Left lung (tissue), 10 donors: ENCODE data around the gene LCE1A. TPM values are rescaled to one million over a fixed set of nuclear protein-coding genes. Genes with fewer than 3 reads are reported as not detected.

Source experiments
- ATAC-seq: fragments of 200-7000 bp; cut with Tn5 transposase; one replicate; pipeline ENCODE4 v1.9.1; 2020; ENCODE audit warnings: moderate library complexity
- DNase-seq, 4 donors: peaks; one replicate each; pipeline ENCODE4 v3.0.0-alpha.2; 2013 to 2020
- H3K27ac ChIP-seq, 2 donors: fragments of 200-600 bp; sonication (generic) in 1 of 2; one replicate each; pipeline versions ENCODE4 v1.5.0 to v1.8.0; 2020 to 2021
- H3K27me3 ChIP-seq, 2 donors: fragments of 200-600 bp; sonication (generic) in 1 of 2; one replicate each; pipeline versions ENCODE4 v1.5.0 to v1.8.0; 2020 to 2021
- H3K36me3 ChIP-seq, 2 donors: fragments of 200-600 bp; sonication (generic) in 1 of 2; one replicate each; pipeline versions ENCODE4 v1.5.0 to v1.8.0; 2020 to 2021
- H3K4me1 ChIP-seq, 2 donors: fragments of 200-600 bp; one replicate each; pipeline ENCODE4 v1.8.0; 2021
- H3K4me3 ChIP-seq, 2 donors: fragments of 200-600 bp; sonication (generic) in 1 of 2; one replicate each; pipeline versions ENCODE4 v1.5.0 to v1.8.0; 2020 to 2021; ENCODE audit warnings: mild to moderate bottlenecking in 1 of 2
- H3K9me3 ChIP-seq, 2 donors: fragments of 200-600 bp; sonication (generic) in 1 of 2; one replicate each; pipeline versions ENCODE4 v1.5.0 to v1.8.0; 2020 to 2021
- CTCF ChIP-seq, 2 donors: fragments of 200-600 bp; sonication (generic) in 1 of 2; IDR thresholded peaks; one replicate each; pipeline versions ENCODE4 v1.5.0 to v1.8.0; 2021; ENCODE audit warnings: antibody characterized with exemption in 2 of 2
- intact Hi-C, 2 donors: fragments of 100-400 bp; cut with DNase I; formaldehyde crosslinking; loops; one replicate each; pipeline versions ENCODE4 v1.11.2 to v1.14.2; 2022
- polyA plus RNA-seq, 6 donors: library from polyadenylated mRNA; unstranded; fragments of 120-200 nt; gene quantifications; one replicate each; pipeline ENCODE4 v1.2.1, GENCODE V29; 2013; ENCODE audit not compliant: insufficient read length in 6 of 6
- total RNA-seq, 2 donors: library from RNA; stranded (reverse); fragmentation: NEBNext Ultra II Directional; extraction: Animal tissue kit (Norgen Biotek cat#: 25700); gene quantifications; one replicate each; pipeline ENCODE4 v1.2.1, GENCODE V29; 2021
- donor health status: DM: no; HTN: yes; CAD: no.
- donor health status: DM: no; HTN: no; CAD: no.

The LCE1A gene
- total and polyA plus RNA-seq, 8 donors, result not detected

GRCh38 chr1:152855661-152856060 is 28.4 kb downstream of the LCE1A start:
- H3K4me3 ChIP-seq, result no peak overlapping the region
- no peak overlapping the region for H3K27ac ChIP-seq
- no peaks in the 10 kb centered on the region for H3K36me3 ChIP-seq
- no peaks in the 10 kb centered on the region for H3K9me3 ChIP-seq
- no peak for TF ChIP-seq CTCF (IDR thresholded peaks at IDR 0.05)
- H3K27me3 ChIP-seq, result peaks cover 0 to 4% of the 10 kb centered on the region in 2 donors
- intact Hi-C loops, result no loop called here
- no peaks in the 10 kb centered on the region for H3K4me1 ChIP-seq
- ATAC-seq (no peak), DNase-seq (no peak)

GRCh38 chr1:152858062-152858461 is 30.8 kb downstream of the LCE1A start:
- no peak for ATAC-seq
- no peak overlapping the region for H3K27ac ChIP-seq
- intact Hi-C loops, result no loop called here
- H3K27me3 ChIP-seq, result peaks cover 0 to 4% of the 10 kb centered on the region in 2 donors
- no peak overlapping the region for H3K4me3 ChIP-seq
- no peak for TF ChIP-seq CTCF (IDR thresholded peaks at IDR 0.05)
- no peaks in the 10 kb centered on the region for H3K9me3 ChIP-seq
- H3K36me3 ChIP-seq, result no peaks in the 10 kb centered on the region
- H3K4me1 ChIP-seq, result no peaks in the 10 kb centered on the region
- DNase-seq, result no peak

GRCh38 chr1:152859696-152860095 is 32.4 kb downstream of the LCE1A start, which contains the start of gene LCE7A:
Gene LCE7A, plus strand, starts transcription at chr1:152859996. Its CDS starts 702 bp downstream, at chr1:152860698.
- Histone ChIP-seq H3K9me3 (no peaks in the 10 kb centered on the region), H3K36me3 (no peaks in the 10 kb centered on the region), H3K27me3 (peaks cover 0 to 4% of the 10 kb centered on the region in 2 donors), H3K4me1 (no peaks in the 10 kb centered on the region), H3K4me3 (no peak within 1 kb of the TSS), H3K27ac (no peak within 1 kb of the TSS)
- ATAC-seq, result no peak
- intact Hi-C loops, result no loop called here
- no peak for TF ChIP-seq CTCF (IDR thresholded peaks at IDR 0.05)
- DNase-seq, result no peak

GRCh38 chr1:152860129-152860528 is 32.9 kb downstream of the LCE1A start:
- no peak overlapping the region for H3K4me3 ChIP-seq
- H3K36me3 ChIP-seq, result no peaks in the 10 kb centered on the region
- H3K9me3 ChIP-seq, result no peaks in the 10 kb centered on the region
- H3K27me3 ChIP-seq, result peaks cover 0 to 4% of the 10 kb centered on the region in 2 donors
- no peaks in the 10 kb centered on the region for H3K4me1 ChIP-seq
- ATAC-seq (no peak), DNase-seq (no peak)
- intact Hi-C loops, result no loop called here
- H3K27ac ChIP-seq, result no peak overlapping the region
- TF ChIP-seq CTCF (IDR thresholded peaks at IDR 0.05), result no peak

GRCh38 chr1:152861374-152861773 is 34.1 kb downstream of the LCE1A start:
- ATAC-seq, result no peak
- Histone ChIP-seq H3K4me1 (no peaks in the 10 kb centered on the region), H3K4me3 (no peak overlapping the region), H3K9me3 (no peaks in the 10 kb centered on the region), H3K27me3 (peaks cover 0 to 4% of the 10 kb centered on the region in 2 donors), H3K27ac (no peak overlapping the region), H3K36me3 (no peaks in the 10 kb centered on the region)
- no peak for TF ChIP-seq CTCF (IDR thresholded peaks at IDR 0.05)
- DNase-seq, result no peak
- intact Hi-C loops, result no loop called here
